ENCODE measurements around the gene MACF1. TPM values are rescaled to one million over a fixed set of nuclear protein-coding genes. Genes with fewer than 3 reads are reported as not detected.

MACF1 gene
- total and polyA plus RNA-seq, 2 donors (not counting 1 experiment from before 2014, with no cell fraction given), result 64.1 to 159 TPM

DNA sequence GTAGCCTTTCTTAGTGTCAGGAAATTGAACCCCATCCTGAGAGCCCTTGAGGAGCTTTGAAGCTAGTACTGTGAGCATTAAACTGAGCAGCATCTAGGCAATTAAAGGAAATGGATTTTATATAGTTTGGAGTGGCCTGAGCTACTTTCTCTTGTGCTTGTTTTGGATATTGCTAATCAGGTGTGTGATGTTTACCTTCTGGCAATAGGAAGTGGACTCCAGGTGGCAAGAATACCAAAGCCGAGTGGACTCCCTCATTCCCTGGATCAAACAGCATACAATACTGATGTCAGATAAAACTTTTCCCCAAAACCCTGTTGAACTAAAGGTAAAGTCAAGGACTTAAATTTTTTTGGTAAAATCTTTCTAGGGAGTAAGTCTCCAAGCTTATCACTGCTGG is 79.4 kb downstream of the MACF1 start:
- TF ChIP-seq, protein P1, sequence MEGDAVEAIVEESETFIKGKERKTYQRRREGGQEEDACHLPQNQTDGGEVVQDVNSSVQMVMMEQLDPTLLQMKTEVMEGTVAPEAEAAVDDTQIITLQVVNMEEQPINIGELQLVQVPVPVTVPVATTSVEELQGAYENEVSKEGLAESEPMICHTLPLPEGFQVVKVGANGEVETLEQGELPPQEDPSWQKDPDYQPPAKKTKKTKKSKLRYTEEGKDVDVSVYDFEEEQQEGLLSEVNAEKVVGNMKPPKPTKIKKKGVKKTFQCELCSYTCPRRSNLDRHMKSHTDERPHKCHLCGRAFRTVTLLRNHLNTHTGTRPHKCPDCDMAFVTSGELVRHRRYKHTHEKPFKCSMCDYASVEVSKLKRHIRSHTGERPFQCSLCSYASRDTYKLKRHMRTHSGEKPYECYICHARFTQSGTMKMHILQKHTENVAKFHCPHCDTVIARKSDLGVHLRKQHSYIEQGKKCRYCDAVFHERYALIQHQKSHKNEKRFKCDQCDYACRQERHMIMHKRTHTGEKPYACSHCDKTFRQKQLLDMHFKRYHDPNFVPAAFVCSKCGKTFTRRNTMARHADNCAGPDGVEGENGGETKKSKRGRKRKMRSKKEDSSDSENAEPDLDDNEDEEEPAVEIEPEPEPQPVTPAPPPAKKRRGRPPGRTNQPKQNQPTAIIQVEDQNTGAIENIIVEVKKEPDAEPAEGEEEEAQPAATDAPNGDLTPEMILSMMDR (IDR thresholded peaks at IDR 0.05), result no peak
- no peak for TF ChIP-seq EZH2 (IDR thresholded peaks at IDR 0.05; ENCODE audit: borderline replicate concordance, insufficient read depth, low read depth, low read length, poor library complexity, severe bottlenecking)
- no peaks in the 10 kb centered on the region for H3K4me1 ChIP-seq (ENCODE audit: control insufficient read depth in 2 of 2, insufficient read depth in 2 of 2, low read length in 2 of 2)
- WGBS (ENCODE audit: insufficient coverage), result no CpG with 5 or more reads among the region's 1 CpG
- H3K4me2 ChIP-seq (replicated peaks; ENCODE audit: low read depth, low read length, poor library complexity, severe bottlenecking), result no peak overlapping the region
- H3K9me3 Mint-ChIP-seq (ENCODE audit: insufficient read depth), result no peaks in the 10 kb centered on the region
- no peak overlapping the region for H3K4me3 Mint-ChIP-seq
- no peak overlapping the region for H3K27ac ChIP-seq (ENCODE audit: low read length in 2 of 2)
- peaks cover 16 to 67% of the 10 kb centered on the region in 2 experiments for H3K36me3 ChIP-seq (replicated peaks in 1 of 2; ENCODE audit: control extremely low read depth in 1 of 2, control insufficient read depth in 1 of 2, extremely low read depth in 1 of 2, insufficient read depth in 2 of 2, low read length in 1 of 2)
- H4K20me1 ChIP-seq (ENCODE audit: control insufficient read depth, insufficient read depth, low read length, poor library complexity, severe bottlenecking), result peaks cover 7% of the 10 kb centered on the region
- H3K4me3 ChIP-seq (ENCODE audit: control extremely low read depth in 1 of 5, extremely low read depth in 1 of 5, insufficient read depth in 1 of 5, low read depth in 2 of 5, low read length in 4 of 5), result no peak overlapping the region
- H3K27ac Mint-ChIP-seq, result peak overlapping the region; percentile 11
- no peak for DNase-seq
- ChIA-PET CTCF (interaction anchor here (0.6 to 2.0 kb wide), 4 partner anchors 8 to 25 kb away, joined by 3 to 8 read pairs (median 5); no protein-coding TSS in a partner anchor), POLR2A (no interaction called here)
- H3K9ac ChIP-seq (ENCODE audit: low read length), result no peak overlapping the region
- H3K27me3 Mint-ChIP-seq, result no peaks in the 10 kb centered on the region
- intact Hi-C loops (cut with micrococcal nuclease), result no loop called here
- peaks cover 34% of the 10 kb centered on the region for H3K79me2 ChIP-seq (ENCODE audit: control insufficient read depth, insufficient read depth, low read length)
- no peak overlapping the region for H2AFZ ChIP-seq (ENCODE audit: insufficient read depth, low read depth, low read length, poor library complexity, severe bottlenecking)
- H3K4me1 Mint-ChIP-seq, result peaks cover 3% of the 10 kb centered on the region
- no peaks in the 10 kb centered on the region for H3K27me3 ChIP-seq (replicated peaks in 1 of 4; ENCODE audit: control extremely low read depth in 1 of 4, control insufficient read depth in 3 of 4, insufficient read depth in 4 of 4, low read length in 3 of 4)
- no peaks in the 10 kb centered on the region for H3K9me3 ChIP-seq (ENCODE audit: control extremely low read depth in 1 of 3, control insufficient read depth in 2 of 3, insufficient read depth in 1 of 3, low read length in 2 of 3)
- no peak for ATAC-seq (ENCODE audit: low read depth)

DNA sequence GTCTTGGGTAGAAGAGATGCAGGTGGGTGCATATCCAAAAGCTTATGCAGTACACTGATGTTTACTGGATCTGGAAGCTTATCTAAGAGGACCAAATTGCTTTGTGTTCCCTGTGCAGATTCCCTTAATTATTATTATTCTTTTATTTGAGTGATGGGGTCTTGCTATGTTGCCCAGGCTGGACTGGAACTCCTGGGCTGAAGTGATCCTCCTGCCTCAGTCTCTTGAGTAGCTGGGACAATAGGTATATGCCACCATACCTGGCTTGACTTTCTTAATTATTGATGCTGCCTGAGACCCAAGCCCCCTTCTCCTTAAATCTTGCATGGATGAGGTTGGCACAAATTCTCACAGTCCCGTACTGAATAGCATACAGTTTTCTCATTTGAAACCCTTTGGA is 83.0 kb downstream of the MACF1 start:
- no peak overlapping the region for H3K27ac Mint-ChIP-seq
- no peaks in the 10 kb centered on the region for H3K4me1 Mint-ChIP-seq
- H3K27me3 Mint-ChIP-seq, result no peaks in the 10 kb centered on the region
- ATAC-seq (ENCODE audit: low read depth), result no peak
- Histone ChIP-seq H3K27ac (ENCODE audit: low read length in 2 of 2) (no peak overlapping the region), H3K4me2 (replicated peaks; ENCODE audit: low read depth, low read length, poor library complexity, severe bottlenecking) (no peak overlapping the region), H3K36me3 (replicated peaks in 1 of 2; ENCODE audit: control extremely low read depth in 1 of 2, control insufficient read depth in 1 of 2, extremely low read depth in 1 of 2, insufficient read depth in 2 of 2, low read length in 1 of 2) (peaks cover 14 to 80% of the 10 kb centered on the region in 2 experiments), H3K4me3 (ENCODE audit: control extremely low read depth in 1 of 5, extremely low read depth in 1 of 5, insufficient read depth in 1 of 5, low read depth in 2 of 5, low read length in 4 of 5) (no peak overlapping the region), H3K4me1 (ENCODE audit: control insufficient read depth in 2 of 2, insufficient read depth in 2 of 2, low read length in 2 of 2) (no peaks in the 10 kb centered on the region), H2AFZ (ENCODE audit: insufficient read depth, low read depth, low read length, poor library complexity, severe bottlenecking) (no peak overlapping the region), H3K27me3 (replicated peaks in 1 of 4; ENCODE audit: control extremely low read depth in 1 of 4, control insufficient read depth in 3 of 4, insufficient read depth in 4 of 4, low read length in 3 of 4) (no peaks in the 10 kb centered on the region), H3K9ac (ENCODE audit: low read length) (no peak overlapping the region), H4K20me1 (ENCODE audit: control insufficient read depth, insufficient read depth, low read length, poor library complexity, severe bottlenecking) (no peaks in the 10 kb centered on the region), H3K9me3 (ENCODE audit: control extremely low read depth in 1 of 3, control insufficient read depth in 2 of 3, insufficient read depth in 1 of 3, low read length in 2 of 3) (no peaks in the 10 kb centered on the region), H3K79me2 (ENCODE audit: control insufficient read depth, insufficient read depth, low read length) (peaks cover 17% of the 10 kb centered on the region)
- intact Hi-C loops (cut with micrococcal nuclease), result no loop called here
- no peak for DNase-seq
- WGBS (ENCODE audit: insufficient coverage), result no CpG with 5 or more reads among the region's 1 CpG
- H3K4me3 Mint-ChIP-seq, result no peak overlapping the region
- ChIA-PET CTCF (interaction anchor here (0.9 to 1.6 kb wide), 5 partner anchors 10 to 196 kb away, joined by 3 to 4 read pairs (median 3); no protein-coding TSS in a partner anchor), POLR2A (no interaction called here)
- TF ChIP-seq, protein P1 (IDR thresholded peaks at IDR 0.05), result no peak
- no peak for TF ChIP-seq EZH2 (IDR thresholded peaks at IDR 0.05; ENCODE audit: borderline replicate concordance, insufficient read depth, low read depth, low read length, poor library complexity, severe bottlenecking)
- no peaks in the 10 kb centered on the region for H3K9me3 Mint-ChIP-seq (ENCODE audit: insufficient read depth)
